ENCODE data around the gene MRPL17.
A peak's percentile ranks its signal among the peaks of the same experiment; 100 is the strongest.

MRPL17 gene

GRCh38 chr11:6647836-6648235, 35.3 kb downstream of the MRPL17 start:
- H3K4me3 ChIP-seq (ENCODE audit: low read depth, low read length) = no peak overlapping the region
- no peak for TF ChIP-seq CTCF (IDR thresholded peaks at IDR 0.05; ENCODE audit: low read depth, low read length)

- no peak for TF ChIP-seq CTCF (IDR thresholded peaks at IDR 0.05; ENCODE audit: low read depth, low read length)
- peak overlapping the region; percentile 41; the same call in 1 of the 2 replicates for H3K4me3 ChIP-seq (ENCODE audit: low read depth, low read length)
Measured at GRCh38 chr11:6646918-6647679, 36.0 kb downstream of the MRPL17 start.

GRCh38 chr11:6646576-6646917, 36.6 kb downstream of the MRPL17 start:
- no peak for TF ChIP-seq CTCF (IDR thresholded peaks at IDR 0.05; ENCODE audit: low read depth, low read length)
- H3K4me3 ChIP-seq (ENCODE audit: low read depth, low read length) = peak overlapping the region; percentile 41

GRCh38 chr11:6646071-6646470, 37.1 kb downstream of the MRPL17 start:
- H3K4me3 ChIP-seq (ENCODE audit: low read depth, low read length) = peak overlapping the region; percentile 41
- TF ChIP-seq CTCF (IDR thresholded peaks at IDR 0.05; ENCODE audit: low read depth, low read length) = no peak

GRCh38 chr11:6642957-6643356, 40.2 kb downstream of the MRPL17 start:
- no peak for TF ChIP-seq CTCF (IDR thresholded peaks at IDR 0.05; ENCODE audit: low read depth, low read length)
- H3K4me3 ChIP-seq (ENCODE audit: low read depth, low read length) = no peak overlapping the region

- TF ChIP-seq CTCF (IDR thresholded peaks at IDR 0.05; ENCODE audit: low read depth, low read length) = no peak
Measured at GRCh38 chr11:6640985-6641701, 42.0 kb downstream of the MRPL17 start.

More at GRCh38 chr11:6640985-6641701, 42.0 kb downstream of the MRPL17 start:
- no peak overlapping the region for H3K4me3 ChIP-seq (ENCODE audit: low read depth, low read length)

Data from WI38 (cell line).